HCT116 (cell line): ENCODE results near the gene CDH23. TPM values are rescaled to one million over a fixed set of nuclear protein-coding genes. Genes with fewer than 3 reads are reported as not detected.

Source experiments
- ATAC-seq: fragments of 200-7000 bp; cut with Tn5 transposase; 2 replicates; pipeline ENCODE4 v1.9.1; 2020; ENCODE audit warnings: mild to moderate bottlenecking, moderate library complexity
- BruUV-seq: library from RNA; stranded (reverse); fragments of 400-500 nt; replicated peaks from 2 replicates; lab custom pipeline; 2021; lab: Mats Ljungman, UMichigan
- CTCF ChIA-PET: fragments of 300-600 bp; sonication (Branson Sonifier 250); formaldehyde crosslinking; loops from one replicate; lab custom pipeline; 2021; ENCODE audit warnings: antibody characterized with exemption; lab: Charles Lee
- POLR2A ChIA-PET: fragments of 300-600, 350-600 bp; sonication (Branson Sonifier 250); formaldehyde crosslinking; loops from one replicate; lab custom pipeline; 2021; ENCODE audit warnings: antibody characterized with exemption; lab: Charles Lee
- RAD21 ChIA-PET, 2 experiments: fragments of 300-600 bp; sonication (Branson Sonifier 250); formaldehyde crosslinking; loops; one replicate each; lab custom pipeline; 2023; ENCODE audit warnings: low total read pairs in 2 of 2; ENCODE audit not compliant: uncharacterized antibody in 2 of 2, unreplicated experiment in 2 of 2, low non-redundant PET in 1 of 2; lab: Charles Lee
- DNase-seq: peaks from one replicate; pipeline ENCODE4 v3.0.0-alpha.2; 2010; ENCODE audit warnings: low read depth, low spot score
- H2AFZ ChIP-seq: fragments of 200-600 bp; shearing (Covaris generic), sonication (generic); 2 replicates; pipeline ENCODE4 v1.6.1; 2017; ENCODE audit warnings: low read depth, mixed run types, mixed read lengths, antibody characterized with exemption, low read length; ENCODE audit not compliant: poor library complexity, severe bottlenecking
- H3K27ac ChIP-seq: 2 replicates; pipeline ENCODE4 v1.5.1; 2012; ENCODE audit warnings: low read depth, low read length
- H3K27me3 ChIP-seq: fragments of 200-600 bp; sonication (generic); 2 replicates; pipeline ENCODE4 v1.6.1; 2016; ENCODE audit warnings: mixed run types, low read length, mixed read lengths; ENCODE audit not compliant: insufficient read depth
- H3K36me3 ChIP-seq, 2 experiments: fragments of 200-500 bp in 1 of 2; fragments of 200-600 bp in 1 of 2; sonication (Bioruptor generic) in 1 of 2; sonication (generic) in 1 of 2; 2 replicates each; pipeline versions ENCODE4 v1.5.1 to v1.6.1; 2014 to 2016; ENCODE audit warnings: low read length in 2 of 2, inconsistent platforms in 1 of 2, mixed read lengths in 1 of 2, mixed run types in 1 of 2; ENCODE audit not compliant: insufficient read depth in 2 of 2, control insufficient read depth in 1 of 2
- H3K4me1 ChIP-seq, 2 experiments: fragments of 200-600 bp in 1 of 2; sonication (generic) in 1 of 2; 2 replicates each; pipeline versions ENCODE4 v1.5.1 to v1.6.1; 2012 to 2017; ENCODE audit warnings: low read length in 2 of 2, inconsistent platforms in 1 of 2, mild to moderate bottlenecking in 1 of 2, mixed read lengths in 1 of 2, mixed run types in 1 of 2, moderate library complexity in 1 of 2; ENCODE audit not compliant: insufficient read depth in 2 of 2, control insufficient read depth in 1 of 2
- H3K4me2 ChIP-seq: fragments of 200-600 bp; sonication (generic); 2 replicates; pipeline ENCODE4 v1.6.1; 2017; ENCODE audit warnings: mixed run types, low read length, mixed read lengths
- H3K4me3 ChIP-seq, 2 experiments: fragments of 200-600 bp in 1 of 2; sonication (generic) in 1 of 2; replicated peaks in 1 of 2; 2 replicates each; pipeline ENCODE4 v1.5.1; 2011 to 2016; ENCODE audit warnings: low read length in 2 of 2, control low read depth in 1 of 2, low read depth in 1 of 2, mild to moderate bottlenecking in 1 of 2, mixed read lengths in 1 of 2, mixed run types in 1 of 2
- H3K79me2 ChIP-seq: fragments of 200-600 bp; sonication (generic); 2 replicates; pipeline ENCODE4 v1.6.1; 2017; ENCODE audit warnings: mild to moderate bottlenecking, mixed run types, low read length, moderate library complexity, mixed read lengths; ENCODE audit not compliant: insufficient read depth
- H3K9ac ChIP-seq: fragments of 200-600 bp; sonication (generic); 2 replicates; pipeline ENCODE4 v1.6.1; 2016; ENCODE audit warnings: low read length, mixed read lengths
- H3K9me2 ChIP-seq: fragments of 200-600 bp; sonication (generic), shearing (Covaris generic); 2 replicates; pipeline ENCODE4 v1.6.1; 2017; ENCODE audit warnings: mixed run types, mild to moderate bottlenecking, moderate library complexity; ENCODE audit not compliant: insufficient read depth
- H3K9me3 ChIP-seq, 2 experiments: fragments of 200-500 bp in 1 of 2; fragments of 200-600 bp in 1 of 2; sonication (Bioruptor generic) in 1 of 2; sonication (generic) in 1 of 2; 2 replicates each; pipeline ENCODE4 v1.6.1; 2014 to 2017; ENCODE audit warnings: low read length in 2 of 2, mixed read lengths in 2 of 2, inconsistent platforms in 1 of 2, low read depth in 1 of 2, mild to moderate bottlenecking in 1 of 2, mixed run types in 1 of 2, moderate library complexity in 1 of 2; ENCODE audit not compliant: control insufficient read depth in 1 of 2, insufficient read depth in 1 of 2
- H4K20me1 ChIP-seq: fragments of 200-600 bp; sonication (generic), shearing (Covaris generic); 2 replicates; pipeline ENCODE4 v1.6.1; 2017; ENCODE audit warnings: mixed run types, mild to moderate bottlenecking, moderate library complexity; ENCODE audit not compliant: insufficient read depth
- CEBPB ChIP-seq: IDR thresholded peaks from 2 replicates; pipeline ENCODE4 v1.6.1; 2012; ENCODE audit warnings: low read depth
- CTCF ChIP-seq, 3 experiments: fragments of 200-600 bp in 1 of 3; sonication (generic) in 1 of 3; IDR thresholded peaks in 2 of 3; conservative IDR thresholded peaks in 1 of 3; 2 replicates each; pipeline ENCODE4 v1.5.1; 2012 to 2017; ENCODE audit warnings: low read depth in 2 of 3, low read length in 2 of 3, antibody characterized with exemption in 1 of 3, borderline replicate concordance in 1 of 3, control low read depth in 1 of 3, mild to moderate bottlenecking in 1 of 3, mixed read lengths in 1 of 3, mixed run types in 1 of 3, moderate library complexity in 1 of 3; ENCODE audit not compliant: insufficient read depth in 1 of 3
- ELF1 ChIP-seq: IDR thresholded peaks from 2 replicates; pipeline ENCODE4 v1.6.1; 2012; ENCODE audit warnings: low read depth, borderline replicate concordance
- EZH2phosphoT487 ChIP-seq: fragments of 200-600 bp; IDR thresholded peaks from 2 replicates; pipeline ENCODE4 v1.6.1; 2018; ENCODE audit warnings: antibody characterized with exemption, borderline replicate concordance
- FOSL1 ChIP-seq: IDR thresholded peaks from 2 replicates; pipeline ENCODE4 v1.6.1; 2012; ENCODE audit warnings: low read depth
- MAX ChIP-seq: IDR thresholded peaks from 2 replicates; pipeline ENCODE4 v1.6.1; 2012
- RAD21 ChIP-seq: IDR thresholded peaks from 2 replicates; pipeline ENCODE4 v1.6.1; 2012; ENCODE audit warnings: low read depth, mild to moderate bottlenecking
- SP1 ChIP-seq: IDR thresholded peaks from 2 replicates; pipeline ENCODE4 v1.6.1; 2012; ENCODE audit warnings: low read depth
- TCF7L2 ChIP-seq: IDR thresholded peaks from 2 replicates; pipeline ENCODE4 v1.7.0; 2011; ENCODE audit warnings: borderline replicate concordance, inconsistent platforms; ENCODE audit not compliant: insufficient read depth, insufficient read length; ENCODE audit errors: extremely low read depth
- YY1 ChIP-seq: IDR thresholded peaks from 2 replicates; pipeline ENCODE4 v1.6.1; 2011; ENCODE audit warnings: low read length, low read depth, moderate library complexity, mild to moderate bottlenecking; ENCODE audit not compliant: insufficient replicate concordance; ENCODE audit errors: extremely low read depth
- ZFX ChIP-seq: fragments of 450-650 bp; IDR thresholded peaks from 2 replicates; pipeline ENCODE4 v1.6.1; 2017
- ZNF274 ChIP-seq: fragments of 200-500 bp; sonication (Bioruptor generic); IDR thresholded peaks from 2 replicates; pipeline ENCODE4 v1.6.1; 2014; ENCODE audit warnings: mild to moderate bottlenecking, low read depth, low read length, inconsistent platforms
- intact Hi-C: fragments of 100-400 bp; cut with micrococcal nuclease; formaldehyde crosslinking; loops from 2 replicates; pipeline ENCODE4 v1.10.0; 2022
- total RNA-seq: library from RNA; stranded (reverse); gene quantifications from one replicate; pipeline ENCODE4 v1.2.1, GENCODE V29; 2021; ENCODE audit not compliant: unreplicated experiment

Gene CDH23
- total RNA-seq, 1 experiment from 2014 or later, result not detected

- no peak for TF ChIP-seq MAX
- no peak for TF ChIP-seq EZH2phosphoT487
- TF ChIP-seq ZNF274, result no peak
- no peak for TF ChIP-seq RAD21
- TF ChIP-seq SP1, result no peak
These were observed 180.6 kb downstream of the CDH23 start (continued) for GRCh38 chr10:71577345-71577744.

- H3K9ac ChIP-seq, result no peak overlapping the region
- CTCF ChIA-PET, result interaction anchor here (1.3 kb wide), 1 partner anchor 9 kb away, joined by 5 read pairs; no protein-coding TSS in a partner anchor
- TF ChIP-seq FOSL1 (no peak), YY1 (no peak), RAD21 (no peak), CEBPB (no peak), CTCF (IDR thresholded peaks at IDR 0.05 in 2 of 3, conservative IDR thresholded peaks at IDR 0.05 in 1 of 3; ENCODE audit: borderline replicate concordance in 1 of 3, insufficient read depth in 1 of 3, low read depth in 2 of 3, low read length in 2 of 3) (no peak), ELF1 (no peak), TCF7L2 (no peak), ZFX (no peak)
- BruUV-seq, result no TSS peak
- no peaks in the 10 kb centered on the region for H3K27me3 ChIP-seq
- H2AFZ ChIP-seq, result no peak overlapping the region
- intact Hi-C loops, result no loop called here
- H3K27ac ChIP-seq, result no peak overlapping the region
- ATAC-seq (no peak), DNase-seq (no peak)
- no peaks in the 10 kb centered on the region for H3K9me2 ChIP-seq
- H4K20me1 ChIP-seq, result no peaks in the 10 kb centered on the region
- H3K9me3 ChIP-seq, result no peaks in the 10 kb centered on the region
- H3K4me2 ChIP-seq, result no peak overlapping the region
- H3K4me1 ChIP-seq, result no peaks in the 10 kb centered on the region
- no peaks in the 10 kb centered on the region for H3K36me3 ChIP-seq
- no peaks in the 10 kb centered on the region for H3K79me2 ChIP-seq
- POLR2A ChIA-PET, result no interaction called here
- RAD21 ChIA-PET, result no interaction called here
- H3K4me3 ChIP-seq, result no peak overlapping the region
These were observed 181.3 kb downstream of the CDH23 start for GRCh38 chr10:71578069-71578468.
